ENCODE measurements around the gene CPLX3.

The CPLX3 gene

DNA sequence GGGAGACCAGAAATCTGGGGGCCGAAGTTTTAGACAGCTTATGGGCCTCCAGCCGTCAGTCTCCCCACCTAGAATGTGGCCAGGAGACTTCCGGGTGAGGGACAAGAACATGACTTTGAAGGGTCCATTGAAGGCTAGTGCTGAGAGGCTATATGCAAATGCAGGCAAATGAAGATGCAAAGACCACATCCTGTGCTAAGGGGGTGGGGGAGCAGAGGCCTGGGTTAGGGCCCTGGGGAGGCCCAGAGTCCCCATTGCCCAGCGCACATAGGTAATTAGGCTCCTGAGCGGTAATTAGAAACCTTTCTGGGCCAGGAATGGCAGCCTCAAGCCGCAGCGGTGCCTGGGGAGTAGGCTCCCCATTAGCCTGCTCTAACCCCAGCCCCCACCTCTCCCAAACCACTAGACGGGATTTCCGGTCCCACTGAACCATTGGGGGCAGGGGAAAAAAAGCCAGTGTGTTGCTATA is 37.7 kb upstream of the CPLX3 start:
- DNase-seq, result peak; percentile 78

DNA sequence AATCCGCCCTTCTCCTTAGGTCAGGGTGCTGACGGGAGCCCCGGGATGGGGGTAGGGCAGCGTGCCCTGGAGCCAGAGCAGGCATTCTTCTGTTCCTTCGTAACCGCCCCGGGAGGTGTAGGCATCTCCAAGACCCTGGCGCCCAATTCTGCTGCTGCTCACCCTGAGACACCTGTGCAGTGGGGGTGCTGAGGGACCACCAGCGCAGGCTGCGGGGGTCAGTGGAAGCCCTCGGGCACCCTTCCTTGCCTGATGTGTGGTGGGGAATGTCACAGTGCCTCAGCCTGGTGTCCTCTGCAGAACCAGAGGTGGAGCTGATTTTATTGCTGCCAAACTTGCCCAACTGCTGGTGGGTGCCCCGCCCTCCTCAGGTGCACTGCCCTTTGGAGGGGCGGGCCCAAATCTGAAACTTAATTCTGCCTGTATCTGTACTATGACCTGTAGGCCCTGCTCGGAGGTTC is 37.2 kb upstream of the CPLX3 start:
- DNase-seq, result no peak

DNA sequence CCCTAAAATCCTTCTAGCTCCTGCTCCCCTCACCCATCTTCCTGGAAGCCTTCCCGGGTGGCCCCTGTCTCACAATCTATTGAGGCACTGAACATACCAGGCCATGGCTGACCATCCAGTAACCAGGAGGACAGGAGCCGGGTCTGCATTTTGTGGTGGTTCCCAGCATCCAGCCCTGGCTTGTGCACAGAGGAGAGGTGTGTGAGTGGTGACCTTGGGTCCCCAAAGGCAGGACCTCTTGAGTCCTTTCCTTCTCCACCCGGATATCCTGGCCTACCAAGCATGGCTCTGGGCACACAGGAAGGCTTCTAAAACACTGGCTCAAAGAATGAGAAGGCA is 36.7 kb upstream of the CPLX3 start:
- no peak for DNase-seq

DNA sequence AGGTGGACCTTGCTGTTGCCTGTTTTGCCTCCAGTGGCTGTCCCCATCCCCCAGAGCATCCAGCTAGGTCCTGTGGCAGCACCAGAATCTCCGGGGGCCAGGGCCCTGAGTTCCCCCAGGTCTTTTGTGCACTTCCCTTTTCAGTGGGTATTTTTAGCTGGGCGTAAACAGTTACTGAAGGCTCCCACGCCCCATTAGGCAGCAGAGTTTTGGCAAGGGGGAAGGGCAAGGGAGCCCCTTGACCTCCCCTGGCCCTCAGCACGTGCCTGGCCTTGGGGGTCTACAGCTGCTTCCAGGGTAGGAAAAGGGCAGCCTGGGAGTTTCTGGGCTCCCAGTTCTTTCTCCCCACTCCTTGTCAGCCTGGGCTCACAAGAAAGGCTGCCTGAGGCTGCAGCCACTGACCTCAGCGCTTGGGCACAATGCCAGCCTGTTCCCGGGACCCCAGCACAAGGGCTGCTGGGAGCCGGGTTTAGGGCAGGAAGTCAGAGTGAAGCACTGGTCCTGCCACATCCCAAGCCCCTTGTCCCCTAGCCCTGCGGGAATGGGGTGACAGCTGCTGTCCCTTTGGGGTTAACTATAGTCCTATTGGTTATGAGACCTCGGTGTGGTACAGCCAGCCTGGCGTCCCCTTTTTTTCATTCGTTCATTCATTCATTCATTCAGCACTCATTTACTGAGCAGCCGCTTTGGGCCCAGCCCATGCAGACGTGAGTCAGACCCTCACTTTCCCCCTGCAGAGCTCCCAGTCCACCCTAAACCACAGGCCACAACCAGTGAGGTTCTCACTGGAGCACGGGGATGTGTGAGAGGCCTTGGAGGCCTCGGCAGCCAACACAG is 36.1 kb upstream of the CPLX3 start:
- no peak for DNase-seq

DNA sequence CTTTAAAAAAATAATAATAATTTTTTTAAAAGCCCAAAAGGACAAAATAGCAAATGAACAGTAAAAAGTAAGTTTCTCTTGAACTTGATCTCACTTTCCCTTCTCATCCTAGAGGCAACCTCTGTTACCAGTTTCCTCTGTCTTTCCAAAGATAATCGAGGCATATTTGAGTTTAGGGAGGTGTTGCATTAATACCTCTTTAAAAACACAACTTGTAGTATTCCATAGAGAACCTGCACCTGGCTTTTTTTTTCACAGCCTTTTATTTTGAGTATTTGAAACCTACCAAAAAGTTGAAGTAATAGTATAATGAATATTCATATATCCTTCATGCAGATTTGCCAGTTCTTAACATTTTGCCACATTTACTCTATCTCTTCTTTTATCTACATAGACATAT is 35.4 kb upstream of the CPLX3 start:
- DNase-seq, result no peak

DNA sequence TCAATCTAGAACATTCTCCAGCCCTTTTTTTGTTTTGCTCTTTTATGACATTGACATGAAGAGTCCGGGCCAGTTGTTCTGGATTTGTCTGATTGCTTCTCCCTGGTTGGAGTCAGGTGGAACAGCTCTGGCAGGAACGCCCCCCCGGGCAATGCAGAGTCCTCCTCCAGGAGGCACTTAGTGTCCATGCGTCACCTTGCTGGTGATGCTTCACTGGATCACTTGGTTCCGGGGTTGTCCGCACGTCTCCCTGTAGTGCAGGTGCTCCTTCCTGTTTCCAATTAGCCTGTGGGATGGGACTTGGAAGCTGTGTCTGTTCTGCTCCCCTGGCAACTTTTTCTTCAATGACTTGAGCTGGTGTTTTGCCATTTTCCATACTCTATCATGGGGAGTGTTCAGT is 34.8 kb upstream of the CPLX3 start:
- DNase-seq, result no peak

DNA sequence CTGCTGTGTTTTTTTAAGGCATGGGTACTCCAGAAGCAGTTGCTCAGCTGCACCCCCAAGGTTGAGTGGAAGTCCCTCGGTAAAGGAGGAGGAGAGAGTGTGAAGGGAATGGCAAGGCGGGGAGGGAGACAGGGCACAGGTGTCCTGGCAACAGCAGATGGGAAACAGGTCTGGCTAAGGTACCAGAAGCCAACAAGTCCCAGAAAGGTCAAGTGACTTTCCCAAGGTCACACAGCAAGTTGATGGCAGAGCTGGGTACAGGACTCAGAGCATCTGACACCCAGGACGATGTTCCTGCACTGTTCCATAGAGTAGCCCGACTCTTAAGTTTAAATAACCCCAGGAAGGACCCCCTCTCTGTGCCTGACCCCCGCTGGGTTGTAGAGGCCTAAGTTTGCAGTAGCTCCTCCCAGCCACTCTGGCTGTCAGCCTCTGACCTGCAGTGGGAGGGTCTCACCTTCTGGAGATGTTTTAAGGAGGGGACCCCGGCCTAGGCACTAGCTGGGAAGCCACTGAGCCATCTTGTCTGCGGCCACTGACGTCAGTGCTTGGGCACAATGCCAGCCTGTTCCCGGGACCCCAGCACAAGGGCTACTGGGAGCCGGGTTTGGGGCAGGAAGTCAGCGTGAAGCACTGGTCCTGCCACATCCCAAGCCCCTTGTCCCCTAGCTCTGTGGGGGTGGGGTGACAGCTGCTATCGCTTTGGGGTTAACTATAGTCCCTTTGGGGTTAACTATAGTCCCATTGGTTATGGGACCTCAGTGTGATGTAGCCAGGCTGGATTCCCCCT is 34.0 kb upstream of the CPLX3 start:
- no peak for DNase-seq

DNA sequence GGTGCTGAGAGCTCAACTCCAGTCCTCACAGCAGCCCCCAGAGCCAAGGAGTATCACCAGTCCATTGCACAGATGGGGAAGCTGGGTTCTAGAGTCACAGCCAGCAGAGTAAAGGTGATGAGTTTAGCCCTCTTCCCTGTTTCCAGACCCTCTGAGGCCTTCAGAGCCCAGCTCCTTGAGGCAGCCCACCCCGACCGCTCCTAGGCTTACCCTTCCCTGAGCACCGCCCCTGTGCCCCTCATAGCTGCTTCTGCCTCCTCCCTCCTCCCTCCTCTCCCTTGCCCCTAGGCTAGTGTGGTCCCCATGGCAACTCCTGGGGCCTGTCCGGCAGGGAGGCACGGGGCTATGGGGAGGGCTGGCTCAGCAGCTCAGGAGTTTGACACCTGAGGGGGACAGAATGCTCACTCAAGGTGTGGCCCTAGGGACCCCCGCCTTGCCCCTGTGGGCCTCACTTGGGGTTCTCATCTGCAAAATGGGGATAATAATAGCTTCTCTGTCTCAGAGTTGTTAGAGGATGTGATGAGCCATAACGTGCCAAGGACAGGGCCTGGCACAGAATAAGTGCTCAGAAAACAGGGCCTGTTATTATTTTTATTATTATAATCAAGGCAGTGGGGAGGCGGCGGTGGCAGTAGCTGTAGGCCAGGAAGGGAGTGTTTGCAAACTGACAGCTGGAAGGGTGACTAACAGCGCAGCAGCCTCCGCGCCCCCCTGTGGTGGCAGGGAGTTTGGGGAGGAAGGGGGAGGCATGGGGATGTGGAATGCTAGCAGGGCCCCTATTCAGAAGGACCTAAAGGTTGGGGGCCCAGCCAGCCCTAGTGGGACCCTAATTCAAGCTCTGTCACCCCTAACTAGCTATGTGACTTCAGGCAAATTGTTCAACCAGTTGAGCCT is 33.0 kb upstream of the CPLX3 start:
- no peak for DNase-seq

DNA sequence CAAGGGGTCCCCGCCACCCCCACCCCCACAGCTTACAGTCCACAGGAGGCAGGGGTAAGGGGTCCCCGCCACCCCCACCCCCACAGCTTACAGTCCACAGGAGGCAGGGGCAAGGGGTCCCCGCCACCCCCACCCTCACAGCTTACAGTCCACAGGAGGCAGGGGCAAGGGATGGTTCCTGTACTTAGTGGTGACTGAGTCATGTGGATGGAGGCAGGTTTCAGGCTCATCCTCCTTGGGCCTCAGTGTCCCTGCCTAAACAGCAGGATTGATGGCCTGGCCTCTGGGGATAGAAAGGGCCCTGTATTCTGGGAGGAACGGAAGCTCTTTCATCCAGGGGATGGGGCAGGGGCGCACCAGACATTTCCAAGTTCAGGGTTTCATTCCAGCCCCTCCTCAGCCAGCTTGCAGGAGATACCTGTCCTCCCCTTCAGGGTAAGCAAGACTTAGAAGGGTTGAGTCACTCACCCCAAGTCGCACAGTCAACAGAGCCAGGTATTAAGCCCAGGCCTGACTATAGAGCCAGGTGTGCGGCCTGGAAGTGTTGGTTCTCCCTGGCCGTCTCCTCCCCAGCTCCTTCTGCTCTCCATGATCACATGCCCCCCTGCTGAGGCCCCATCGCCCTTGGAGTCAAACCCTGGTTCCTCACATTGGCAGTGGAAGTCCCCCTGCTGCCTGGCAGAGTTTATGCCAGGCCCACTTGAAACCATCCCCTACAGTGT is 32.0 kb upstream of the CPLX3 start:
- no peak for DNase-seq

DNA sequence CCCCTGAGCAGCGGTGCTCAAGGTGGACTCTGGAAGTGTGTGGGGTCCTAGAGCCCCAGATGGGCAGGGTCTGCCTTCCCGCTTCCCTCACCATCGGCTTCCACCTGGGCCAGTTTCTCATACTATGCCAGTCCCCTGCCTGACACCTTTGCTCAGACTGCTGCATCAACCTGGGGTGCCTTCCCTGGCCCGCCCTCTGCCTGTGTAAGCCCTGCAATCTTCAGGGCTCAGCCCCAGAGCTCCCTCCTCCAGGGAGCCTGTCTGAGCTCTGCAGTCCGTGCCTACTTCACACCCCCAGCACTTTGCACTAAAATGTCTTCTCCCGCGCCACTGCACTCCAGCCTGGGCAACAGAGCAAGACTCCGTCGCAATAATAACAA is 31.5 kb upstream of the CPLX3 start:
- DNase-seq, result no peak

DNA sequence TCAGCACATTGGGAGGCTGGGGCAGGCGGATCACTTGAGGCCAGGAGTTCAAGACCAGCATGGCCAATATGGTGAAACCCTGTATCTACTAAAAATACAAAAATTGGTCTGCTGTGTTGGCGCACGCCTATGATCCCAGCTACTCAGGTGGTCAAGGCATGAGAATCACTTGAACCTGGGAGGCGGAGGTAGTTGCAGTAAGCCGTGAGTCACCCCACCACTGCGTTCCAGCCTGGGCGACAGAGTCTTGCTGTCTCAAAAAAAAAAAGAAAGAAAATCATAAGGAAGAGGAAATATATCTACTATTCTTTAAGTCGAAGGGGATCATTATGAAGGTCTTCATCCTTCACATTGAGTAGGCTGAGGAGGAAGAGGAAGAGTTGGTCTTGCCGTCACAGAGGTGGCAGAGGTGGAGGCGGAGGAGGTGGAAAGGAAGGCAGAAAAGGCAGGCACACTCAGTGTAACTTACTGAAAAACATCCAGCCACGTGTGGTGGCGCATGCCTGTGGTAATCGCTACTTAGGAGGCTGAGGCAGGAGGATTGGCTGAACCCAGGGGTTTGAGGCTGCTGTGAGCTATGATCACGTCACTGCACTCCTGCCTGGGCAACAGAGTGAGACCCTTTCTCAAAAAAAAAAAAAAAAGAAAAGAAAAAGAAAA is 30.3 kb upstream of the CPLX3 start:
- no peak for DNase-seq

DNA sequence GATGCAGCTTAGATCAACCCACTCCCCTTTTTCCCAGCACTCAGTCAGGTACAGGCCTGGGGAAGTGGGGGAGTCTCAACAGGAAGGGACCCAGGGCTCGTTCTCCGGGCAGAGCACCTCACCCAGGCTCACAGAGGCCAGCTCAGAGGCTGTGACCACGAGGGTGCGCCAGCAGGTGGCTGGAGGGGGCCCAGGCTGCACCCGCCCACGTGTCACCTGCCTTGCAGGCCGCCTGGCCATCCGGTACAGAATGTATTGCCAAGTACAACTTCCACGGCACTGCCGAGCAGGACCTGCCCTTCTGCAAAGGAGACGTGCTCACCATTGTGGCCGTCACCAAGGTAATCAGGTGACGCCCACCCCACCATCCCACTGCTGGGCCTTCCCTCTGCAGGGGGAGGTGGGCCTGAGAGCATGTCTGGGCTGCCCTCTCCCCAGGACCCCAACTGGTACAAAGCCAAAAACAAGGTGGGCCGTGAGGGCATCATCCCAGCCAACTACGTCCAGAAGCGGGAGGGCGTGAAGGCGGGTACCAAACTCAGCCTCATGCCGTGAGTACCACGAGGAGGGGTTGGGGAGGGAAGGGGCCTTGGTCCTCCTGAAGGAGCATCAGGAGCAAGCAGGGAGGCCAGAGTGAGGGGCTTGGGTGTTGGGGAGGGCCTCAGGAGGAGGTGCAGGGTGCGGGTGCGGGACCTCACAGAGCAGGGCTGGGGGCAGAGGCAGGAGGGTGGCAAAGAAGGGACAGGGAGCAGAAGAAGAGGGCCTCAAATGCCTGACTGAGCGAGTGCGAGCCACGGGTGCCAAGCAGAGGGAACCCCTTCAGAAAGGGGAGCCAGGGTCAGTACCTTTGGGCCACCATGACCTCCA is 27.8 kb upstream of the CPLX3 start:
- DNase-seq, result no peak

DNA sequence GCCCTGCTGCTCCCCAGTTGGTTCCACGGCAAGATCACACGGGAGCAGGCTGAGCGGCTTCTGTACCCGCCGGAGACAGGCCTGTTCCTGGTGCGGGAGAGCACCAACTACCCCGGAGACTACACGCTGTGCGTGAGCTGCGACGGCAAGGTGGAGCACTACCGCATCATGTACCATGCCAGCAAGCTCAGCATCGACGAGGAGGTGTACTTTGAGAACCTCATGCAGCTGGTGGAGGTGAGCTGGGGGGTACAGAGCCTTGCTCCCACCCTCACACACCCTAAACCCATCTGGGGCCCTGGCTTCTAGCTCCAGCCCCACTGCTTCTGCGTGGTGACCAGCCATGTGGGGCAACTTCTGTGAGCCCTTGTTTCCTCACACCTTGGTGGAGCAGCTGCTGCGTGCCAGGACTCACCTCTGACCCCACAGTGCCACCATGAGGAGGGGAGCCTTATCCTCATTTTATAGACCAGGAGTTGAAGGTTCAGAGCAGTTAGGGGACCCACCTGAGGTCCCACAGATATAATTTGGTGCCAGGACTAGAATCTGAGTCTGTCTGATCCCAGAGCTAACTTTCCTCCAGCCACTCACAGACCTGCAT is 27.1 kb upstream of the CPLX3 start:
- DNase-seq, result no peak

DNA sequence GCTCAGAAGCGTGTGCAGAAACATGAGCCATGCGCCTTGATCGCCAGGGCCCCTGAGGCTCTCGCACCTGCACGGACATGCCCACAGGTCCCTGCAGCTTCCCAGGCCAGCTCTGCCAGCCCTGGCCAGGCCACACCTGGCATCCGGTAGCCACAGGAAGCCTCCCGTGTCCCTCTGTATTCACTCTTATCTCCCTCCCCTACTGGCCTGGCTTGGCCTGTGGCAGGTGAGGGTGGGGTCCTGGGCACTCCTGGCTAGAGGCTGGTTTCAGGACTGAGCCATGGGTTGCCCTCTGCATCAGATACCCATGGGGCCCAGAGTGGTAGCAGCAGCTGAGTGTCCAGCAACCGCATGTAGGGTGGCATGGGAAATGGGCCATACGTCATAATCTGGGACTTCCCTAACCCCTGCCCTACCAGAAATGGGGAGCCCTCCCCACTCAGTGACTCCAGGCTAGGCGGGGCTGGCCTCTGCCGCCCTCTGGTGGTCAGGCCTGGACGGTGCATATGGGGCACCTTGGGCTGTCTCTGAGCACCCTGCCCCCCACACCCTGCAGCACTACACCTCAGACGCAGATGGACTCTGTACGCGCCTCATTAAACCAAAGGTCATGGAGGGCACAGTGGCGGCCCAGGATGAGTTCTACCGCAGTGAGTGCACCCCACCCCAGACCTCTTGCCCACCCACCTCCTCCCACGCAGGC is 26.4 kb upstream of the CPLX3 start:
- peak; percentile 16 for DNase-seq

DNA sequence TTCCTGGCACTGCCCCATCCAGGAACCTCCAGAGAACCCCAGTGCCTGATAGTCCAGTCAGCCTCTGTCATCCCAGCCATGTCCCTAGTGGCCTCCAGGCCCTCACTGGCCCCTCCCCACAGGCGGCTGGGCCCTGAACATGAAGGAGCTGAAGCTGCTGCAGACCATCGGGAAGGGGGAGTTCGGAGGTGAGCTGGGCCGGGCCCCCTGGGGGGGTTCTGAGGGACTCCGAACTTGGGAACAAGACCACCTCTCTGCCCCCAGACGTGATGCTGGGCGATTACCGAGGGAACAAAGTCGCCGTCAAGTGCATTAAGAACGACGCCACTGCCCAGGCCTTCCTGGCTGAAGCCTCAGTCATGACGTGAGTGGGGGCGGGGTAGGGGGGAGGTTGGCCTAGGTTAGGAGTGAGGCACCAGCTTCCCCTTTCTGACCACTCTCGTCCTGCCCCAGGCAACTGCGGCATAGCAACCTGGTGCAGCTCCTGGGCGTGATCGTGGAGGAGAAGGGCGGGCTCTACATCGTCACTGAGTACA is 25.8 kb upstream of the CPLX3 start:
- DNase-seq, result no peak

DNA sequence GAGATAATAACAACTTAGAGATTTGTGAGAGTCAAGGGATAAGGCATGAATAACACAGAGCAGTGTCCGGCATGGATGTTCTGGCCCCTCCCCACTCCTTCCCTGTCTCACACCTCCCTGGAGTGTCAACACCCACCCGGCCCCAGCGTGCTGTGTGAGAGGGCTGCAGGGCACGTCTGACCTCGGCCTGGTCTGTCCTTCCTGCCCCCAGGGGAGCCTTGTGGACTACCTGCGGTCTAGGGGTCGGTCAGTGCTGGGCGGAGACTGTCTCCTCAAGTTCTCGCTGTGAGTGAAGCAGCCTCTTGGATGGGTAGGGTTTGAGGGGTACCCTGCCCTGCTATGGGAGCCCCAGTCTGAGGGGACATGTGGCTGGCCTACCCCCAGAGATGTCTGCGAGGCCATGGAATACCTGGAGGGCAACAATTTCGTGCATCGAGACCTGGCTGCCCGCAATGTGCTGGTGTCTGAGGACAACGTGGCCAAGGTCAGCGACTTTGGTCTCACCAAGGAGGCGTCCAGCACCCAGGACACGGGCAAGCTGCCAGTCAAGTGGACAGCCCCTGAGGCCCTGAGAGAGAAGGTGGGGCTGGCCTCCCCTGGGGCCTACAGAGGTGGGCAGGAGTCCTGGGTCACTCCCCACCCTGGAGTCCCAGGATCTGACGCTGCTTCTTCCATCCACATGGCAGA is 25.0 kb upstream of the CPLX3 start:
- no peak for DNase-seq

DNA sequence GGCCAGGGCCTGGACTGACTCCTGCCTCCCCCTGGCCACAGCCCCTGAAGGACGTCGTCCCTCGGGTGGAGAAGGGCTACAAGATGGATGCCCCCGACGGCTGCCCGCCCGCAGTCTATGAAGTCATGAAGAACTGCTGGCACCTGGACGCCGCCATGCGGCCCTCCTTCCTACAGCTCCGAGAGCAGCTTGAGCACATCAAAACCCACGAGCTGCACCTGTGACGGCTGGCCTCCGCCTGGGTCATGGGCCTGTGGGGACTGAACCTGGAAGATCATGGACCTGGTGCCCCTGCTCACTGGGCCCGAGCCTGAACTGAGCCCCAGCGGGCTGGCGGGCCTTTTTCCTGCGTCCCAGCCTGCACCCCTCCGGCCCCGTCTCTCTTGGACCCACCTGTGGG is 24.1 kb upstream of the CPLX3 start:
- DNase-seq, result no peak

DNA sequence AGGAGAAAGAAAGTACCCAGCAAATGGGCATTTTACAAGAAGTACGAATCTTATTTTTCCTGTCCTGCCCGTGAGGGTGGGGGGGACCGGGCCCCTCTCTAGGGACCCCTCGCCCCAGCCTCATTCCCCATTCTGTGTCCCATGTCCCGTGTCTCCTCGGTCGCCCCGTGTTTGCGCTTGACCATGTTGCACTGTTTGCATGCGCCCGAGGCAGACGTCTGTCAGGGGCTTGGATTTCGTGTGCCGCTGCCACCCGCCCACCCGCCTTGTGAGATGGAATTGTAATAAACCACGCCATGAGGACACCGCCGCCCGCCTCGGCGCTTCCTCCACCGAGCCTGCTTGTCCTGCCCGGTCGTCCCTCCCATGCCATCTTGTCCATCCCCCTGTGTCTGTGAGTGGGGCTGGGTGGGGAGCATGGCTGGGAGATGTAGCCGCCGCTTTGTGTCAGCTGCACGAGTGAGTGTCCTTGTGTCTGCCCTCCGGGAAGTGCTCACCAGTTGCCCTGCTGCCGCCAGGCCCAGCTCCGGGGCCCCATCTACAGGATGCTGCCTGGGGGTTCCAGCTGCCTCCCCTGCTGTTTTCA is 23.5 kb upstream of the CPLX3 start:
- no peak for DNase-seq

DNA sequence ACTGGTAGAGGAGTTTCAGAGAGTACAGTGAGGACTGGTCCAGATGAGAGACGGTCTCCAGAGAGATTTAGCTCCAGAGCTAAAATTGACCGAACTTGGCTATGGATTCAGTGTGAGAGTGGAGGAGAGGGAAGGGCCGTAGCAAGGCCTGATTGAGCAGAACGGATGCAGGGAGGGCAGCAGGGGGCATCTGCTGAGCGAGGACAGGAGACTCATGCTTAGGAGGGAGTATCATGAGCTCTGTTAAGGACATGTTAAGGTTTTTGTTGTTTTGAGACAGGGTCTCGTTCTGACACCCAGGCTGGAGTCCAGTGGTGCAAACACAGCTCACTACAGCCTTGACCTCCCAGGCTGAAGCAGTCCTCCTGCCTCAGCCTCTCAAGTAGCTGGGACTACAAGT is 21.5 kb upstream of the CPLX3 start:
- no peak for DNase-seq
